Cardiac septum (tissue), 1 donor: ENCODE measurements around the gene SORT1. TPM values are rescaled to one million over a fixed set of nuclear protein-coding genes. Genes with fewer than 3 reads are reported as not detected.

Experiments
- DNase-seq: peaks from one replicate; pipeline ENCODE4 v3.0.0-alpha.2; 2020; ENCODE audit warnings: low spot score
- intact Hi-C: fragments of 100-400 bp; cut with DNase I; formaldehyde crosslinking; loops from one replicate; pipeline ENCODE4 v1.14.0; 2022
- total RNA-seq: library from RNA; stranded (reverse); fragmentation: NEBNext Ultra II Directional; extraction: Animal tissue kit (Norgen Biotek cat#: 25700); gene quantifications from one replicate; pipeline ENCODE4 v1.2.1, GENCODE V29; 2021
- donor health status: DM: no; HTN: no; CAD: no.

SORT1 gene
- total RNA-seq, 1 donor from 2014 or later: 184 TPM

DNA sequence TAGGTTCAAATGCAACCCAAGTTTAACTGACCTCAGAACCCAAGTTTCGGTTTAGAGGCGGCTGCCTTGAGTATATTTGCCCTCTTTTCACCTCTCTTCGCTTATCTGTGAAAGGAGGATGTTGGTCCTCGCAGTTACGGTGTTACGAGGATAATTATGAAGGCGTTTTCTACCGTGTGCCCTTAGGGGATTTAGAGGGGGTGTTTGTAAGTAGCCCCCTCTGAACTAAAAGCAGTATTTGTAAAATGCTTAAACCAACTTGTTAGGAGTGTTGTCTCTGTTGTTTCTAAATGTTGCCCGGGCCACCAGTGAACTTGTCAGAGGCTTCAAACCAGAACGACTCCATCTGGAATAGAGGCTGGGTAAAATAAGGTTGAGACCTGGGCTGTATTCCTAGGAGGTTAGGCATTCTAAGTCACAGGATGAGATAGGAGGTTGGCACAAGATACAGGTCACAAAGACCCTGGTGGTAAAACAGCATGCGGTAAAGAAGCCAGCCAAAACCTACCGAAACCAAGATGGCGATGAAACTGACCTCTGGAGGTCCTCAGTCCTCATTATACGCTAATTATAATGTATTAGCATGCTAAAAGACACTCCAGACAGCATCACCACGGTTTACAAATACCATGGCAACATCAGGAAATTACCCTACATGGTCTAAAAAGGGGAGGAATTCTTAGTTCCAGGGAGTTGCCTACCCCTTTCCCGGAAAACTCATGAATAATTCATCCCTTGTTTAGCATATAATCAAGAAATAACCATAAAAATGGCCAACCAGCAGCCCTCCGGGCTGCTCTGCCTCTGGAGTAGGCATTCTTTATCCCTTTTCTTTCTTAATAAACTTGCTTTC is 113.7 kb downstream of the SORT1 start:
- no peak for DNase-seq
- intact Hi-C loops: loop anchor here (2.0 to 5.0 kb wide), 2 partner anchors 15 to 248 kb away; no protein-coding TSS in a partner anchor

DNA sequence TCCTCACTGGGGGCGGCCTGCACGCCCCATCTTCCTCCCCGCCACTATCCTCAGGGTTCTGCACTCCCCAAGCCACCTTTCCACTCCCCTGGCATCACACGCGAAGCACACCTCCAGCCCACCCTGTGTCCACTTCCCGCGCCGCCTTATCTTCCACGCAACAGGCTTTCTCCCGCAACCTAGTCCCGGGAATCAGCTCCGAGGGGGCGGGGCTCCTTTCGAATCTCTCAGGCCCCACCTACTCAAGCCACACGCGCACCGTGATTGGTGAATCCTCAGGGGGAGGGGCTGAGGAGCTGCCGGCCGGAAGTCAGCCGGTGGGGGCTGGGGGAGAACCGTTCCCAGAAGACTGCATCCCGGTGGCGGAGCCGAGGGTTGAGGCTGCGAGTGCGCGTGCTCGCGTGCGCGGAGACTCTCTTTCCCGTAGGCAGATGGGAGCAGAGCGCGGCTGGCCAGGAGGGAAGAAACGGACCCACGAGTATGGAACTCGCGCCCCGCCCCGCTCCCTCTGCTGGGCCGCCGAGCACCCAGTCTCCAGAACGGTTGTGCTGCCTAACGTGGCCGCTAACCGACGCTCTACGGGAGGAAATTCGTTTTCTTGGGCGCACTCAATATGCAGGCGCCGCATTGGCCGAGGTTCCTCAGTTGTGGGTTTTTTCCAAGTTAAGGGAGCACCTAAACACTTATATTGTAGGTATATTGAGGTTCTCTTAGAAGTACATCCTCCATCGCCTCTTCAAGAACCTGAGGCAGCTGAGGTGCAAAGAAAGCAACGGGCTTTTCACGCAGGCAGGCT is 114.6 kb downstream of the SORT1 start, which contains the start of gene PSRC1:
TSS of gene PSRC1 (minus strand) at position 194 of the 796 bp plus-strand sequence.
- DNase-seq: peak; percentile 99
- intact Hi-C loops: loop anchor here (2.0 to 5.0 kb wide), 2 partner anchors 16 to 249 kb away; no protein-coding TSS in a partner anchor

DNA sequence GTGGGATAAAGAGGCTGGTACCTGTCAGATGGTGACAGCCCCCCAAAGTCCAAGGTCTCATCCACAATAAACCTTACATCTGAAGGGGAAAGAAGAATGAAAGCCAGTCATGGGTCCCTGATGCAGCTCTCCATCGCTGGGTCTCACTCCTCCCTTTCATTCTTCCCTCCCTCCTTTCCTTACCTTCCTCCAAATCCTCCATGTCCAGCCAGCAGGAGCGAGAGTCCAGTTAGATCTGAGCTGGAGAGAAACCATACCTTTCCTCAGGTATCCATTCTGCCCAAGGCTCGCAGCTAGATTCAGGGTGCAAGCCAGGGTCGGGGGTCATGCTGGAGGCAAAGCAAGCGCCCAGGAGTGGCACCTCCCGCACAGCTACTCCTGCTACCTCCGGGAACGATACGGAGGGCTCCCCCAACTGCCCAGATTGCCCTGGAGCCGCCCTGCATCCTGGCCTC is 115.2 kb downstream of the SORT1 start:
- intact Hi-C loops: loop anchor here (2.0 to 5.0 kb wide), 2 partner anchors 16 to 250 kb away; no protein-coding TSS in a partner anchor
- no peak for DNase-seq

DNA sequence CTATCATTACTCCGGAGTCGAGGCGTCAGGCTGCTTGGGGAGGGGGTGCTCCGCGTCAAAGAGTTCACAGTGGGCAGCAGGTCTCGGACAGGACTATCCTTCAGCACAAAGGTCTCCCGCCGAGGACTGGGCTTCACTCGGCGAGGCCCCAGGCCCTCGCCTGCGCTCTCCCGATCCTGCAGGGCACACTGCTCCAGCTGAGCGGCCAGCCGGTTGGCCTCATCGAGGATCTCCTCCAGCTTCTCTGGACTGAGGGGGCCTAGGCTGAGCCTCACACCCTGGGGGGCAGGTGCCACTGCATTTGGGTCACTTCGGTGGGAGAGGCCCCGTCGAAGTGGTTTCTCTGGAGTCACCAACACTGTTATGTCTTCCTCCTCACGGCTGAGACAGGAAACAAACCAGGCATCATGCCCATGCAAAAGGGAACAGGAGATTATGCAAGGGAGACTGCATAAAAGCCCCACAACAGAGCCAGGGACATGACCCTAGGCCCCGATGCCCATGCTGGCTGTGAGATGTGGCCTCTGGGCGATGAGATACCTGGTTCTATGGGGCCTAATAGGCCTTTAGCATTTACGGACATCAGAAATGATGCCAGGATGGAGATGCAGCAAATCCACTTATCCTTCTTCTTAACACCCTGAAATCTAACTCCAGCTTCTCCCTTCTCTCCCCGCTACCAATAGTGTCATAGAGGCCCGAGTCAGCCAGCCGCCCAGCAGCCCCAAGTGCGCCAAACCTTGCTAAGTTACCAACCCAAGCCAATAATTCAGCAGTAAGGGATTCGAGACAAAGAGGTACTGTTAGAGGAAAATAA is 115.8 kb downstream of the SORT1 start:
- intact Hi-C loops: loop anchor here (2.0 to 5.0 kb wide), 2 partner anchors 17 to 250 kb away; no protein-coding TSS in a partner anchor

DNA sequence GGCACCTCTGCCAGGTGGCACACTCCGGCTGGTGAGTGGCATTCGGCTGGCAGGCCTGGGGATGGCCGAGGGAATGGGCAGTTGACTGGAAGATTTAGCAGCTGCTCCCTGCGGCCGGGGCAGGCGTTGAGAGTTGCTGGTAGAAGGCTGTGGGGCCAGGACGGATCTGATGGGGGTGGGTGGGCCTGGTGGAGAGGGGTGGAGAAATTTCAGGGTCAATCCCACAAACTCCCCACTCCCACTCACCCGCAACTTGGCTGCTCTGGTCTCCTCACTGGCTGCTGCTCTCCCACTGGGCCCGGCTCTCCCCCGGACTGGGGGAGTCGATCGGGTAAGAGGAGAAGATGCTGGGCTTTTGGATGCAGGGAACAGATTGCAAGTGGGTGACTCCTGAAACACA is 116.9 kb downstream of the SORT1 start:
- no peak for DNase-seq
- intact Hi-C loops: loop anchor here (5.0 kb wide), 1 partner anchor 251 kb away; no protein-coding TSS in a partner anchor

More for the DNA sequence above, 115.8 kb downstream of the SORT1 start:
- DNase-seq: no peak

DNA sequence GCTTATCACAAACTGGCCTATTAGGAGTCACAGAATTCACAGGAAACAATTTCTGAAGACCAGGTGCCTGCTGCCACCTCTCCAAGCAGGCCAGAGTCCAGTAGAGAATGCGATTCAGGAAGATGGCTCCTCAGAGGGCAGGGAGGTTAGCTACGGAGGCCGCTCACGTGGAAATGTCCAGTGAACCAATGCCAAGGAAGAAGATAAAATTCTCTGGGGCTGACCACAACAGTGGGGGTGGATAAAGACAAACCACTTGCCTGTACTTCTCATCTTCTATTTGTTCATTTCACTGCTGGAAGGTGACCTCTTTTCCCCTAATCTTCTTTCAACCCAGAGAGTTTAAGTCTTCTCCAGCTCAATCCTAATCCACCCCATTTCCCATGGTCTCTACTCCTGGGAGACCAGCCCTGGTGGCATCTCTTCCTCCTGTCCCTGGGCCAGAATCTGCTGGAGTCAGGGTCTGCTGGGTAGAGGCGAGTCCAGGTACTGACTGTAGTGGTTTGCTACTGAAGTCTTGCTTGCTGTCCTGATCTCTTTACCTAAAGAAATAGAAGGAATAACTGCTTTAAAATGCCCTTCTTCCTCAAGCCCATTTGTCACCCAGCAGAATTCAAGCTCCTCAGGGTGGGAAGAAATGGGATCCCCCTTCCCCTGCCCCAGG is 118.0 kb downstream of the SORT1 start:
- DNase-seq: no peak
- intact Hi-C loops: loop anchor here (5.0 kb wide), 1 partner anchor 253 kb away; no protein-coding TSS in a partner anchor

DNA sequence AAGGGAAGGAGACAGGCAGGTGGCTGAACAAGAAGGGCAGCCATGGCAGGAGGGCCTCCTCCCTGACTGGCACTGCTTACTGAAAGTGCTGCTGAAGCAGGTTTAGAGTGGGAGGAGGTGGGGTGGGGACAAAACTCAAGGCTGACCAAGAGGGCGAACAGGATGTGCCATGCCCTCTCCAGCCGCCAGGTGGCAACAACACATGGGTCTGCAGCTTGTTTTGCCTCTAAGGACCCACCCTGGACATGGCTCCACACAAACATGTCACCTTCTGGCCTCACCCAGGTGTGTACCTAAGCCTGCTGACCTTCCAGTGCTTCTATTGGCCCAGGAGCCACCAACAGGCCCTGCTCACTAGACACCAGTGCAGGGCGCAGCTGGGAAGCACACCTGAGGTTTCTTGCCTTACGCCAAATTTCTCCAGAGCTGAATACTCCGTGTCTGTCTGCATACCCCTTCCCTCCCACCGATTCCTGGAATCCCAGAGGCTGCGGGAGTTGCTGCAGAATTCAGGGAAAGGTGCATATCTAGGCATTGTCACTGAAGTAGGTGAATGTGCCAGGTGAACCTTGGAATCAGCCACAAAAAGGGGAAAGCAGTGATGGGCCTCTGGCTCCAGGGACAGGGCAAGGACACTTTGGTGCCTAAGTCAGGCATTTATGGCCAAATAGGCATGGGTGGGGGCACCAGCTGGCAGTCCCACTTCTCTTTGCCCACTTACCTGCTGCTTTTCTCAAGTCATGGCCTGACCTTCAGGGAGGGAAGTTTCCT is 120.1 kb downstream of the SORT1 start:
- intact Hi-C loops: loop anchor here (1.0 kb wide), 1 partner anchor 122 kb away; no protein-coding TSS in a partner anchor
- DNase-seq: peak; percentile 90

DNA sequence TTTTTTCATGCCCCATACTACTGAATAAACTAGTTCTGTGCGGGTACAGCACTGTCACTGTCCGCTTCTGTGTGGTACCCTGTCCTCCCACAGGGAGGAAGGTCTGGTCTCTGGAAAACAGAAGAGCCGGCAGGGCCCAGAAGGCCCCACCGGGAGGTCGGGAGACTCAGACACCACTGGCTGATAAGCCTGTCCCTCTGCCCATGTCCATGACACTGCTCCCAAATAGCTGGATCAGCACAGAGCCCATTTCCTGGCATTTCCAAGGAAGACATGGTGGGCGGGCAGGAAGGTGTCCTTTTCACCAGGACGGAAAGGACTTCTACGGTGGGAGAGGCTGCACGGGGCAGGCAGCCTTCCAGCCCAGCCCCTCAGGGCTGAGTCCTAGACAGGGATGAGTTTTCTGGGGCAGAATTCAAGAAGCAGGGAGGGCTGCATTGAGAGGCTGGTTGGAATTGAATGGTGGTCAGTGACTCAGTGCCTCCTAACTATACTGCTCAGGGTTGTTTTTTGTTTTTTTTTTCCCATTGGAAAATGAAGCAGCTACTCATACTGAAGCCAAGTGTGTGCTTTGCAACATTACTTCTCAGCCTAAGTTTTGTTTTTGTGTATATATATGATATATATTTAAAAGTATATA is 121.9 kb downstream of the SORT1 start:
- DNase-seq: no peak
- intact Hi-C loops: no loop called here

DNA sequence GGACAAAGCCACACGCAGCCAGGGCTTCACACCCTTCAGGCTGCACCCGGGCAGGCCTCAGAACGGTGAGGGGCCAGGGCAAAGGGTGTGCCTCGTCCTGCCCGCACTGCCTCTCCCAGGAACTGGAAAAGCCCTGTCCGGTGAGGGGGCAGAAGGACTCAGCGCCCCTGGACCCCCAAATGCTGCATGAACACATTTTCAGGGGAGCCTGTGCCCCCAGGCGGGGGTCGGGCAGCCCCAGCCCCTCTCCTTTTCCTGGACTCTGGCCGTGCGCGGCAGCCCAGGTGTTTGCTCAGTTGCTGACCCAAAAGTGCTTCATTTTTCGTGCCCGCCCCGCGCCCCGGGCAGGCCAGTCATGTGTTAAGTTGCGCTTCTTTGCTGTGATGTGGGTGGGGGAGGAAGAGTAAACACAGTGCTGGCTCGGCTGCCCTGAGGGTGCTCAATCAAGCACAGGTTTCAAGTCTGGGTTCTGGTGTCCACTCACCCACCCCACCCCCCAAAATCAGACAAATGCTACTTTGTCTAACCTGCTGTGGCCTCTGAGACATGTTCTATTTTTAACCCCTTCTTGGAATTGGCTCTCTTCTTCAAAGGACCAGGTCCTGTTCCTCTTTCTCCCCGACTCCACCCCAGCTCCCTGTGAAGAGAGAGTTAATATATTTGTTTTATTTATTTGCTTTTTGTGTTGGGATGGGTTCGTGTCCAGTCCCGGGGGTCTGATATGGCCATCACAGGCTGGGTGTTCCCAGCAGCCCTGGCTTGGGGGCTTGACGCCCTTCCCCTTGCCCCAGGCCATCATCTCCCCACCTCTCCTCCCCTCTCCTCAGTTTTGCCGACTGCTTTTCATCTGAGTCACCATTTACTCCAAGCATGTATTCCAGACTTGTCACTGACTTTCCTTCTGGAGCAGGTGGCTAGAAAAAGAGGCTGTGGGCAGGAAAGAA is 122.9 kb downstream of the SORT1 start:
- intact Hi-C loops: no loop called here
- DNase-seq: no peak

DNA sequence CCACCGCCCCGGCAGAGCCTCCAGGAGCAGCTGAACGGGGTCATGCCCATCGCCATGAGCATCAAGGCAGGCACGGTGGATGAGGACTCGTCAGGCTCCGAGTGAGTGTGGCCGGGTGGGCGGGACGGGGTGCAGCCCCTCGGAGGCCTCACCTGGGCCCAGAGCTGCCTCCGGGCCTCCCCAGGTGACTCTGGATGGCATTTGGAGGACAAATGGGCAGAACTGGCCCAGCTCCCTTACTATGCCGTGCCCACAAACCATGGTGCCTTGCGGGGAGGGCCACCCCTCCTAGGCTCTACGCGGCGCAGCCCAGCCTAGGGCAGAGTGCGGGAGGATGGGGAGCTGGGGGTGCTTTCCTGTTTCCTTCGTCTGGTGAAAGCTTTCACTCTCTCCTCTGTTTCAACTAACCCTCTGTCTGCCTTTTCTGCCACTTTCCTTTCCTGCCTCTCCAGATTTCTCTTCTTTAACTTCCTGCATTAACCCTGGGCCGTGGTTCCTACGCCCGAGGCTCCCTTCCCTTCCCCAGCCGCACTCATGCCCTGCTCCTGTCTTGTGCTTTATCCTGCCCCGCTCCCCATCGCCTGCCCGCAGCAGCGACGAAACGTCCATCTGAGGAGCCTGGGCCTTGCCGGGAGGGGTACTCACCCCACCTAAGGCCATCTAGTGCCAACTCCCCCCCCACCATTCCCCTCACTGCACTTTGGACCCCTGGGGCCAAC is 124.0 kb downstream of the SORT1 start:
- DNase-seq: no peak
- intact Hi-C loops: no loop called here

DNA sequence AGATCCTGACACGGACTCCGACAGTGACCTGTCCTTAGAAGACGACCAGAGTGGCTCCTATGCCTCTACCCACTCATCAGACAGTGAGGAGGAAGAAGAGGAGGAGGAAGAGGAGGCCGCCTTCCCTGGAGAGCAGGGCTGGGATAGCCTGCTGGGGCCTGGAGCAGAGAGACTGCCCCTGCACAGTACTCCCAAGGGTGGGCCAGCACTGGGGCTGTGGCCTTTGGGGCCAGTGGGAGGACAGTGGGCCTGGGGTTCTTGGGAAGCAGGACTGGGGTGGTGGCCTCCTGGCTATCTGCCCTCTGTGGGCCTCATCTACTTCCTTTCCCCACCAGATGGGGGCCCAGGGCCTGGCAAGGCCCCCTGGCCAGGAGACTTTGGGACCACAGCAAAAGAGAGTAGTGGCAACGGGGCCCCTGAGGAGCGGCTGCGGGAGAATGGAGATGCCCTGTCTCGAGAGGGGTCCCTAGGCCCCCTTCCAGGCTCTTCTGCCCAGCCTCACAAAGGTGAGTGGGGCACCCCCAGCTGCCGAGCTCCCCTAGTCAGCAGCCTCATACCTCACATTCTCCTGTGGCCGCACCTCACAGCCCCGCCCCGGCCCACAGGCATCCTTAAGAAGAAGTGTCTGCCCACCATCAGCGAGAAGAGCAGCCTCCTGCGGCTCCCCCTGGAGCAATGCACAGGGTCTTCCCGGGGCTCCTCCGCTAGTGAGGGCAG is 124.7 kb downstream of the SORT1 start:
- intact Hi-C loops: no loop called here
- no peak for DNase-seq

DNA sequence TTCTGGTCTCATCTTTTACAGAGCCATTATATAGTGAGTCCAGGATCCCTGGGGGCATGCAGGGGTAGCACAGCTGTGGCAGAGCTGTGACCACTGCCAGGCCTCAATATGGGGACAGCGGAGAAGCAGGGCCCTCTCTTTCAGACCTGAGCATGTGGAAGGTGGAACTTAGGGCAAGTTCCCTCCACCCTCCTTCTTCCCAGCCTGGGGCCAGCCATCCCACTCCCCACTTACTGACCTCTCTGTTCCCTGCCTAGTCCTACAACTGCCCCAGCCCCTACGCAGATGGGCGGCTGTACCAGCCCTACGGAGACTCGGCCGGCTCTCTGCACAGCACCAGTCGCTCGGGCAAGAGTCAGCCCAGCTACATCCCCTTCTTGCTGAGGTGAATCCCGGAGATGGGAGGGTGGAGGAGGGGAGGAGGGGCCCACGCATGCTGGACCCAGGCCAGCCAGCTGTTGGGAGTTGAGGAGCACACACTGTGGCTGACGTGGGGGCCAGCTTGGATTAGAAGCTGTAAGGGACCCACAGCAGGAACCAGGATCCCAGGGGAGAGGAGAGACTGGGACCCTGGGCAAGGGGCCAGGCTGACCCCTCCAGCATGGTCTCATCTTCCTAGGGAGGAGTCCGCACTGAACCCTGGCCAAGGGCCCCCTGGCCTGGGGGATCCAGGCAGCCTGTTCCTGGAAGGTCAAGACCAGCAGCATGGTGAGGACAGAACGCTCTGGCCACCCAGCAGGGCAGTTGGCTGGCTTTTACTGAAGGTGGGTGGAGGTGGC is 125.5 kb downstream of the SORT1 start:
- no peak for DNase-seq
- intact Hi-C loops: no loop called here

DNA sequence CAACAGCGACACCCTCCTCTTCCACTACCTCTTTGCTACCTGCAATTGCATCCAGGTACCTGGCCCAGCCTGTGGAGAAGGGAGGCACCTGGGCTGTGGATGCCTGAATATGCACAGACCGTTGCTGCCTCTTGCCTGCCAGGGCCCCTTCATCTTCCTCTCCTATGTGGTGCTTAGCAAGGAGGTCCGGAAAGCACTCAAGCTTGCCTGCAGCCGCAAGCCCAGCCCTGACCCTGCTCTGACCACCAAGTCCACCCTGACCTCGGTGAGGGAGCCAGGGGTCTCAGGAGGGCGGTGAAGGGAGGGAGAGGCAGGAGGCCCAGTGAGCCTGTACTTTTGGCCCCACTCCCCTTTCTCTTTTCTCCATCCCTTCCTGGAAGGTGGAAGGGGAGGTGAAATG is 126.3 kb downstream of the SORT1 start:
- intact Hi-C loops: no loop called here
- DNase-seq: no peak

DNA sequence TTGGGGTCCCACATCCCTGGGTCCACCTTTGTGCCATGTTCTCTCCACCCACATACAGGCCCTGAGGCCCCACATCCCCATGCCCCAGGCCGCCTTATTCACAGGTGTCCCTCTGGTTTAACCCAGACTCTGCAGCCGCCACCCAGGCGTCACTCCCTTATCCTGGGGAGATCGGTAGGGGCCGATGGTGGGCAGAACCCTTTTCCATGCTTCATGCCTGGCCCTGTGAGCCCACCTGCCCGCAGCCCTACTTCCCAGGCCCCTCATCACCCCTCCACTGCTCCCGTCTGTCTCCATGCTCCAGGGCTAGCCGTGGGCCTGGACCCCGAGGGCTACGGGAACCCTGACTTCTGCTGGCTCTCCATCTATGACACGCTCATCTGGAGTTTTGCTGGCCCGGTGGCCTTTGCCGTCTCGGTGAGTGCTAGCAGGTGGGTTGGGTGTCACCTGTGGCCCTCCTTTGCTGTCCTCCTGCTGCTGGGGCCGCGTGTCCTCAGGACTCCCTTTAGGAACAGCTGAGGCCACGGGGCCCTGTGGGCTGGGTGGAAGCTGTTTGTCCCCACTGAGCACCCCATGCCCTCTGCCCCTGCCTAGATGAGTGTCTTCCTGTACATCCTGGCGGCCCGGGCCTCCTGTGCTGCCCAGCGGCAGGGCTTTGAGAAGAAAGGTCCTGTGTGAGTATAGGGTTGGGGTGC is 126.9 kb downstream of the SORT1 start:
- intact Hi-C loops: no loop called here
- DNase-seq: no peak
